NCI-H345 treated with DMSO at 0.1 percent for 48 hours (cell line): ENCODE data around the gene YIPF2.

Experiments used
- DNase-seq: peaks from one replicate; lab custom pipeline; 2025; ENCODE audit not compliant: unreplicated experiment; lab: John Stamatoyannopoulos, UW

YIPF2 gene

GRCh38 chr19:10911579-10912363 is 16.7 kb downstream of the YIPF2 start:
- DNase-seq = no peak

GRCh38 chr19:10908380-10908960 is 20.0 kb downstream of the YIPF2 start:
- DNase-seq = no peak

GRCh38 chr19:10907925-10908324 is 20.5 kb downstream of the YIPF2 start:
- DNase-seq = no peak

- no peak for DNase-seq
Observed at GRCh38 chr19:10899151-10899653, 29.2 kb downstream of the YIPF2 start.

DNA sequence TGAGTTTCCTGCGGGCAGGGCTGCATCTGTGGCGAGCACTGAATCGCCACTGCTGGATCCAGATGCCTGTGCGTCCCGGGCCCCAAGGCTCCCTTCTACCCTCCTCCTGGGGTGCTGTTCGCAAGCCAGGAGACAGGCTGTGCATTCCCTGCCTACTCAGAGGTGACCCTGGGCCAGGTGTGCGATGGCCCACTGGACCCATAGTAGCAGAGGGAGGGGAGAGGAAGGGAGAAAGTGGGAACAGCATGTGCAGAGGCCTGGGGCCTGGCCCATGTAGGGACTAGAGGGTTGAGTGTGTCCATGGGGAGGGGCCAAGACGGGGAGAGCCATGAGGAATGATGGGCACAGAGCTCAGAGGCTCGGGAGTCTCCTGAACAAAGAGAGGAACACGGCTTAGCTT is 29.8 kb downstream of the YIPF2 start:
- no peak for DNase-seq

DNA sequence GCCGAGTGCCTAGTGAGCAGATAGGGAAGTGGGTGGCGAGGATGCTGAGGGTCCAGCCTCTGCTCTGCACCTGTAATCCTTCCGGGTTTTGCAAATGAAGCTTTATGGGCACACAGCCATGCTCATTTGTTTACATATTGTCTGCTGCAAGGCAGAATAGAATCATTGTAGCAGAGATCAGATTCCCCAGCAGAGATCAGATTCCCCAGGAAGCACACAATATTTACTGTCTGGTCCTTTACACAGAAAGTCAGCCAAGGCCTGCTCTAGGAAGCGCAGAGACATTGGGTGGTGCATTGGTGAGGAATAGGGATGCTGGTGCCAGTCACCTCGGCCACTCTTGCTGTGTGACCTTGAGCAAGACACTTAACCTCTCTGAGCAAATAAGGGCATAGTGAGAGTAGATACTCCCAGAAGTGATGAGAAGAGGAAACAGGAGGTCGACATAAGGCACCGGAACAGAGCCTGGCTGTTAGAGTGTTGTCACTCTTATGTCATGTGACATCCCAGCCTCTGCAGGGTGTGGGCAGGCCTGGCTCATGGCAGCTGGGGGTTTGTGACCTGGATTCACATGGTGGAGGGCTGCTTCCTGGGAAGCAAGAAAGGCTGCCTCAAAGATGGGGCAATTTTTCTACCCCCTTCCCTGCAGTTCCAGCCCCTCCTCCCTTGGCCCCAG is 31.4 kb downstream of the YIPF2 start:
- peak; percentile 11 for DNase-seq

DNA sequence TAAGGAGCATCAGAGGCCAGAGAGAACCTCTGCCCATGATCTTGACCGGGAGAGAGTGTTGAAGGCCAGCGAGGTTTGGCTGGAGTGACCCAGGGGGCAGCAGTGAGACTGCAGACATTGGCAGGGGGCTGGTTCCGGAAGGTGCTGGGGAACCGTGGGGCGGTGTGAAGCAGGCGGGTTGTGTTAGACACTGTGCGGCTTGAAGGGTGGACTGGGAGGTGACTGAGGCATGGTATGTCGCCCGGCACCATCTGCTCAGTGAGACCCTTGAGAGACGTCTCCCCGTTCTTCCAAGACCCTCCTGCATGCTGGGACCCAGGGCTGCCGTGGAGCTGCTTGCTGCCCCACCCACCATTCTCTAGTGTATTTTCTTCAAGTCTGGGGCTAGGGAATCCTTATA is 32.5 kb downstream of the YIPF2 start:
- DNase-seq = no peak

DNA sequence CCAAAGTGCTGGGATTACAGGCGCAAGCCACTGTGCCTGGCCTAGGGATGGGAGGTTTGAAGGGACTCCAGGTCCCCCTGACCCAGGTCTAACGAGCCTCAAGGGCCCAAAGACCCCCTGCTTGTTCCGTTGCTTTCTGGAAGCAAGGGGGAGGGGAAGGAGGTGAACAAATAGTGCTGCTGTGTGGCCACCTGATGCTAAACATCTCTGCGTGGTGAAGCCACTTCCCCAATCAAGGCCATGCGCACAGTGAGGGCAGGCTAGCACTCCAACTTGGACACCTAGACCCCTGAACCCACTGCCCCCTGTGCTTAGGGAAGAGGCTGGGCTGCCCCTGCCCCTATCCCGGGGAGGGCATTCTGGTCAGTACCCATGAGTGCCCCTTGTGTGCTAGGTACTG is 33.1 kb downstream of the YIPF2 start:
- DNase-seq = no peak

GRCh38 chr19:10894911-10895213 is 33.6 kb downstream of the YIPF2 start:
- DNase-seq = no peak

DNA sequence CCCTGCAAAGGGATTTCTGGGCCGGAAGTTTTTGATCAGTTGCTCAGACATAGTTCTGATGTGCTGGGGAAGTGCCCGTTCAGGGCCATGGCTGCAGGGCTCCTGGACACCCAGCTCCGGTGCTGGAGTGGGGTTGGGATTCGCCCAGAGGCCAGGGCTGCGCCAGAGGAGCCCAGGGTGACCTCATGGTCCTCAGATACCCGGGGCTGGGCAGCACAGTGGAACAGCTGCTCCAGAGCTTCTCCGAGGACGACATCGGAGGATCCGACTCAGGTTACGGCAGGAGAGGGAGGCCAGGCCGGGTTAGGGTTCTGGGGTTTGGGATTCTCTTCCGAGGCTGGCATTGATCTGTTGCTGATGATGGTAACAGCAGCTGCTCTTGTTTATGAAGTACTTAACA is 36.2 kb downstream of the YIPF2 start:
- no peak for DNase-seq

GRCh38 chr19:10891405-10892086 is 36.9 kb downstream of the YIPF2 start:
- no peak for DNase-seq

GRCh38 chr19:10889880-10890279 is 38.6 kb downstream of the YIPF2 start:
- no peak for DNase-seq

DNA sequence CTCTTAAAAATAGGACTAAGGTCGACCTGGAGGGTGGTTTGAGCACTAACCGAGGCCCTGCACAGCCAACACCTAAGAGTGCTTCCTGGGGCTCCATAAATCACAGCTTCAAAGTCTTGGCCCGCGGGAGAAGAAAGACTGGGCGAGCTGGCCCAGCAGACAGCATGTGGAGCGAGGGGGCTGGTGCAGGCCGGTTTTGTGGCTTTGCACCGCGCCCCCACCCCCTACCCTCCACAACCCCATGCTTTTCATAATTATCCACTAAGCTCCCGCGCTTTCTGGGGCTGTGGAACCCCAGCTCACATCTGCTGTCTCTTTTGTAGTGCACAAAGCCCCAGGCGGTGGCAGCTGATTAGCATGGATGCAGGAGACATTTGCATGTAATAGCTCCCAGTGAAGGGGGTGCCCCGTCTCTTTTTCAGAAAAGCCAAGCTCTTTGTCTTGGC is 40.0 kb downstream of the YIPF2 start:
- no peak for DNase-seq

GRCh38 chr19:10887616-10888367 is 40.6 kb downstream of the YIPF2 start:
- no peak for DNase-seq

DNA sequence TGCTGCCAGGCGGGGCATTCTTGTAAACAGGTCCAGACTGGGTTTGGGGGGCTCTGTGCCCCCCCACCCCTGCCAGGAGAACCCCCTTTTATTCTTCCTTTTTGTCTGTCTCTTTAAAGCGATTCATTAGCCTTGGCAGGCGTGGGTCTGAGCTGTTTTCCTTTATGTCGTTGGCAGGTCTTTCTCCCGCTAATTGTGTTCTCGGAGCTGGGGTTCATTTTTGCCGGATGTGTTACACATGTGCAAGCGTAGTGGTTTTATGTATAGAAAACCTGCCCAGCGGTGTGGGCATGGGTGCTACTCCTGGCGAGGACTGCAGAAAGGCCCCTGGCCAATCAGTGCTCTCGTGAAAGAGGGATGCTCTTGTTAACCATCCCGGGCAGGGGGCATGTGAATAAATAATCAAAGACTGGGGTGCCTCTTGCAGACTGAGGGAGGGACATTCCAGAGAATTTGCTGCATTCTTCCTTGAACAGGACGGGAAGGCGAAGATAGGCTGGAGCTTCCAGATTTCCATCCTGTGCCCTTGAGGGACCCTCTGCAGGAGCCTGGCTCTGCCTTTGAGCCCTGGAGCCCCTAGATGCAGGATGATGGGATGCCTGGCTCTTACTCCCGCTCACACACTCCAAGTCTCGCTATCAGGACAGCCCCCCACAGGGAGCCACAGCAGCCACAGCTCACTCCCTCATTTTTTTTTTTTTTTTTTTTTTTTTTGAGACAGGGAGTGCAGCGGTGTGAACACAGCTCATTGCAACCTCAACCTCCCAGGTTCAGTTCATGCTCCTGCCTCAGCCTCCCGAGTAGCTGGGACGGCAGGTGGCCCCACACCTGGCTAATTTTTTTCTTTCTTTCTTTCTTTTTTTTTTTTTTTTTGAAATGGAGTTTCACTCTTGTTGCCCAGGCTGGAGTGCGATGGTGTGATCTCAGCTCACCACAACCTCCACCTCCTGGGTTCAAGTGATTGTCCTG is 43.0 kb downstream of the YIPF2 start:
- no peak for DNase-seq

DNA sequence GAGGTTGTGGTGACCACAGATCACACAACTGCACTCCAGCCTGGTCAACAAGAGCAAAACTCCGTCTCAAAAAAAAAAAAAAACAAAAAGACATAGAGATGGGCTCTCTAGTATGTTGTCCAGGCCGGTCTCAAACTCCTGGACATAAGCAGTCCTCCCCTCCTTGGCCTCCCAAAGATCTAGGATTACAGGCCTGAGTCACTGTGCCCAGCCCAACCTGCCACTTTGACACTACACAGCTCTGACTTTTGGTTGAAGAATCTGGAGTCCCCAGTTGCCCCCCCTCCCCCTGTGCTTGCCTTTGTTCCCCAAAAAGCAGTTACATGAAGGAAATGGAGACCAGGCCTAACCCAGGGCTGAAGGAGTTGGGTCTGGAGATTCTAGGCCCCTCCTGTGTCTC is 44.2 kb downstream of the YIPF2 start:
- DNase-seq = no peak

- DNase-seq = no peak
Observed at GRCh38 chr19:10882108-10882457, 46.4 kb downstream of the YIPF2 start.

DNA sequence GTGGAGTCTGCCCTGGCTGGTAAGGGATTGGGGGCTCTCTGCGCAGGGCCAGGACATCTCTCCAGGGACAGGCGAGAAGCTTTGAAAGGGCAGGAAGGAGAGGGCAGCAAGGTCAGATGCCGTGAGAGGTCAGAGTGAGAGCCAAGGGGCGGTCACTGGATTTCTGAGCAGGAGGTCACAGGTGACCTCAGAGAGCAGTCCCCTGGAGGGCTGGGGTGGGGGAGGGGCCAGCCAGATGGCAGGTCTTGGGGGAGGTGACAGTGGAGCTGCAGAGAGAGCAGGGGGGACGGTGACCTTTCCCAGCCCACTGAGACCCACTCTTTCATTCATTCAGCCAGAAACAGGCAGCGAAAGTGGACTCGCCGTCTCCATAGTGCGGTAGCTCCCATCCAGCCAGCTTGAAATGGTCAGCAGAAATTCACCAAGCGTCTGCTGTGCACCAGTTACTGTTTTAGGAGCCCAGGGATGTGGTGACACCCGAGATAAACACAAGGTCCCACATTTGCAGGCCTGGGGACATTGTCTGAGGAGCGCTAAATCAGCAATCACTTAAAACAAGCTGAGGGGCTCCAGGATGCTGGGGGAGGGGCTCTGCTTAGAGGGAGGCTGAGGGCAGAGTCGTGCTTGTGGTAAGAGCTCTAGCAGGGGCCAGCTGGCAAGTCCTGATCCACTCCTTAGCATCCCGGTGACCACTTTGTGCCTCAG is 46.9 kb downstream of the YIPF2 start:
- DNase-seq = no peak

GRCh38 chr19:10878253-10878652 is 50.2 kb downstream of the YIPF2 start:
- DNase-seq = no peak
